Mesenchymal stem cell (in vitro differentiated cells and primary cell): Measurements from ENCODE around the gene CAGE1.

ENCODE experiments used
- DNase-seq: peaks from one replicate; pipeline ENCODE4 v3.0.0-alpha.2; 2013
- H2AFZ ChIP-seq: one replicate; pipeline ENCODE4 v1.6.1; 2013; ENCODE audit warnings: low read depth, mild to moderate bottlenecking, control low read depth, inconsistent platforms, low read length, moderate library complexity
- H2AK5ac ChIP-seq: 2 replicates; pipeline ENCODE4 v1.6.1; 2013; ENCODE audit warnings: low read length, moderate library complexity, mild to moderate bottlenecking, inconsistent platforms; ENCODE audit not compliant: severe bottlenecking
- H2BK120ac ChIP-seq: one replicate; pipeline ENCODE4 v1.6.1; 2013; ENCODE audit warnings: low read depth, mild to moderate bottlenecking, inconsistent platforms, low read length, moderate library complexity
- H2BK12ac ChIP-seq, 2 experiments: one replicate each; pipeline ENCODE4 v1.6.1; 2013; ENCODE audit warnings: inconsistent platforms in 2 of 2, low read length in 2 of 2, mild to moderate bottlenecking in 2 of 2, moderate library complexity in 2 of 2, control low read depth in 1 of 2
- H2BK15ac ChIP-seq: one replicate; pipeline ENCODE4 v1.6.1; 2013; ENCODE audit warnings: mild to moderate bottlenecking, low read depth, inconsistent platforms; ENCODE audit not compliant: poor library complexity, severe bottlenecking
- H2BK5ac ChIP-seq: 2 replicates; pipeline ENCODE4 v1.6.1; 2013; ENCODE audit warnings: low read depth, mild to moderate bottlenecking, low read length, control low read depth, inconsistent platforms; ENCODE audit not compliant: poor library complexity, severe bottlenecking
- H3K14ac ChIP-seq, 2 experiments: one replicate each; pipeline ENCODE4 v1.6.1; 2013; ENCODE audit warnings: inconsistent platforms in 2 of 2, low read length in 2 of 2, control low read depth in 1 of 2, mild to moderate bottlenecking in 1 of 2, moderate library complexity in 1 of 2
- H3K18ac ChIP-seq, 2 experiments: one replicate each; pipeline ENCODE4 v1.6.1; 2013; ENCODE audit warnings: inconsistent platforms in 2 of 2, low read length in 2 of 2, control low read depth in 1 of 2, low read depth in 1 of 2, mild to moderate bottlenecking in 1 of 2
- H3K23ac ChIP-seq, 2 experiments: one replicate each; pipeline ENCODE4 v1.6.1; 2013; ENCODE audit warnings: inconsistent platforms in 2 of 2, low read length in 2 of 2, mild to moderate bottlenecking in 2 of 2, moderate library complexity in 2 of 2, control low read depth in 1 of 2
- H3K27ac ChIP-seq: 2 replicates; pipeline ENCODE4 v1.5.1; 2013; ENCODE audit warnings: mild to moderate bottlenecking, moderate library complexity, low read length, control low read depth, inconsistent platforms; ENCODE audit not compliant: poor library complexity, severe bottlenecking
- H3K27me3 ChIP-seq, 2 experiments: 2 replicates each; pipeline versions ENCODE4 v1.6.1 to v1.7.0; 2013; ENCODE audit warnings: low read length in 2 of 2, mild to moderate bottlenecking in 2 of 2, moderate library complexity in 2 of 2, control low read depth in 1 of 2, inconsistent platforms in 1 of 2; ENCODE audit not compliant: control insufficient read depth in 1 of 2, insufficient read depth in 1 of 2
- H3K36me3 ChIP-seq, 2 experiments: 2 replicates each; pipeline versions ENCODE4 v1.6.1 to v1.7.0; 2013; ENCODE audit warnings: low read length in 2 of 2, control low read depth in 1 of 2, inconsistent platforms in 1 of 2, low read depth in 1 of 2, mild to moderate bottlenecking in 1 of 2; ENCODE audit not compliant: insufficient read depth in 2 of 2, control insufficient read depth in 1 of 2
- H3K4ac ChIP-seq, 2 experiments: one replicate each; pipeline ENCODE4 v1.6.1; 2013; ENCODE audit warnings: inconsistent platforms in 2 of 2, low read length in 2 of 2, mild to moderate bottlenecking in 2 of 2, moderate library complexity in 2 of 2, control low read depth in 1 of 2, low read depth in 1 of 2
- H3K4me1 ChIP-seq: 2 replicates; pipeline ENCODE4 v1.6.1; 2013; ENCODE audit warnings: low read depth, low read length, control low read depth; ENCODE audit not compliant: control insufficient read depth, insufficient read depth
- H3K4me2 ChIP-seq: 2 replicates; pipeline ENCODE4 v1.6.1; 2013; ENCODE audit warnings: low read length, mild to moderate bottlenecking, inconsistent platforms; ENCODE audit not compliant: poor library complexity, severe bottlenecking
- H3K4me3 ChIP-seq, 2 experiments: 2 replicates each; pipeline versions ENCODE4 v1.5.1 to v1.7.0; 2013; ENCODE audit warnings: low read length in 2 of 2, mild to moderate bottlenecking in 2 of 2, control low read depth in 1 of 2, low read depth in 1 of 2; ENCODE audit not compliant: insufficient read depth in 1 of 2
- H3K79me1 ChIP-seq: replicated peaks from 2 replicates; pipeline ENCODE4 v1.6.1; 2013; ENCODE audit warnings: mild to moderate bottlenecking, control low read depth, low read length, inconsistent platforms; ENCODE audit not compliant: poor library complexity, severe bottlenecking
- H3K9ac ChIP-seq: 2 replicates; pipeline ENCODE4 v1.7.0; 2013; ENCODE audit warnings: mild to moderate bottlenecking, low read length, moderate library complexity
- H3K9me3 ChIP-seq: 2 replicates; pipeline ENCODE4 v1.7.0; 2013; ENCODE audit warnings: mild to moderate bottlenecking, low read length; ENCODE audit not compliant: control insufficient read depth
- H4K8ac ChIP-seq: one replicate; pipeline ENCODE4 v1.6.1; 2013; ENCODE audit warnings: inconsistent platforms, mild to moderate bottlenecking, low read length, moderate library complexity
- H4K91ac ChIP-seq: one replicate; pipeline ENCODE4 v1.6.1; 2013; ENCODE audit warnings: mild to moderate bottlenecking, low read length, inconsistent platforms
- WGBS: methylation state at CpG from one replicate; pipeline ENCODE4 v1.1.7; 2013; ENCODE audit warnings: mixed read lengths; 5-methylcytosine and 5-hydroxymethylcytosine counted together

The CAGE1 gene

GRCh38 chr6:7312616-7313504 is 76.7 kb downstream of the CAGE1 start, which contains the start of gene SSR1:
SSR1 (minus strand) TSS chr6:7313199; CDS start chr6:7313120, 79 bp downstream.
- peak within 1 kb of the TSS; percentile 24 for H2AK5ac ChIP-seq
- H3K79me1 ChIP-seq = no peaks in the 10 kb centered on the region
- peak within 1 kb of the TSS; percentile 88 to 97 for H3K4me3 ChIP-seq
- peaks cover 5 to 22% of the 10 kb centered on the region in 2 experiments for H3K36me3 ChIP-seq
- H3K27ac ChIP-seq = peak within 1 kb of the TSS; percentile 87
- peak within 1 kb of the TSS in 1 of 2 experiments; percentile 91 for H3K23ac ChIP-seq
- peak within 1 kb of the TSS; percentile 77 for H2BK15ac ChIP-seq
- no peaks in the 10 kb centered on the region for H3K27me3 ChIP-seq
- H2BK5ac ChIP-seq = peak within 1 kb of the TSS; percentile 81
- H2AFZ ChIP-seq = peak within 1 kb of the TSS; percentile 46
- H4K8ac ChIP-seq = peak within 1 kb of the TSS; percentile 91
- peak within 1 kb of the TSS; percentile 75 for H2BK120ac ChIP-seq
- H3K9me3 ChIP-seq = no peaks in the 10 kb centered on the region
- peak; percentile 98 for DNase-seq
- peak within 1 kb of the TSS; percentile 19 to 99 for H3K14ac ChIP-seq
- peak within 1 kb of the TSS; percentile 92 for H4K91ac ChIP-seq
- WGBS = under 1% methylated on average over 50 of the region's 83 CpGs
- peak within 1 kb of the TSS; percentile 49 for H3K4me2 ChIP-seq
- H2BK12ac ChIP-seq = peak within 1 kb of the TSS in 1 of 2 experiments; percentile 12
- H3K18ac ChIP-seq = peak within 1 kb of the TSS; percentile 79 to 88
- H3K4ac ChIP-seq = peak within 1 kb of the TSS; percentile 54 to 99
- H3K4me1 ChIP-seq = peaks cover 2% of the 10 kb centered on the region
- peak within 1 kb of the TSS; percentile 99 for H3K9ac ChIP-seq

- Histone ChIP-seq H3K9ac (peak overlapping the region; percentile 99), H3K4me2 (peak overlapping the region; percentile 49)
- 0% methylated on average over 11 of the region's 17 CpGs for WGBS
These were observed 77.5 kb downstream of the CAGE1 start for GRCh38 chr6:7311917-7312615.

GRCh38 chr6:7311176-7311575 is 78.4 kb downstream of the CAGE1 start:
- peak; percentile 12 for DNase-seq
- H2BK15ac ChIP-seq = no peak overlapping the region
- H3K4ac ChIP-seq = no peak overlapping the region
- peaks cover 2% of the 10 kb centered on the region for H3K4me1 ChIP-seq
- H2BK5ac ChIP-seq = no peak overlapping the region
- H3K23ac ChIP-seq = no peak overlapping the region
- WGBS = 57% methylated on average over 1 of the region's 1 CpG
- H2AFZ ChIP-seq = no peak overlapping the region
- H4K8ac ChIP-seq = no peak overlapping the region
- no peaks in the 10 kb centered on the region for H3K9me3 ChIP-seq
- no peak overlapping the region for H3K14ac ChIP-seq
- no peaks in the 10 kb centered on the region for H3K27me3 ChIP-seq
- peak overlapping the region in 1 of 2 experiments; percentile 88 for H3K4me3 ChIP-seq
- H3K36me3 ChIP-seq = peaks cover 12 to 33% of the 10 kb centered on the region in 2 experiments
- peak overlapping the region; percentile 99 for H3K9ac ChIP-seq
- H3K18ac ChIP-seq = no peak overlapping the region
- H4K91ac ChIP-seq = no peak overlapping the region
- H2BK12ac ChIP-seq = no peak overlapping the region
- H2AK5ac ChIP-seq = no peak overlapping the region
- H3K79me1 ChIP-seq = no peaks in the 10 kb centered on the region
- no peak overlapping the region for H2BK120ac ChIP-seq
- H3K4me2 ChIP-seq = peak overlapping the region; percentile 58
- no peak overlapping the region for H3K27ac ChIP-seq

More at GRCh38 chr6:7311917-7312615, 77.5 kb downstream of the CAGE1 start:
- H3K14ac ChIP-seq = peak overlapping the region in 1 of 2 experiments; percentile 99
- no peak overlapping the region for H2BK15ac ChIP-seq
- peak overlapping the region; percentile 88 to 97 for H3K4me3 ChIP-seq
- H2AFZ ChIP-seq = no peak overlapping the region
- no peaks in the 10 kb centered on the region for H3K27me3 ChIP-seq
- no peak overlapping the region for H4K91ac ChIP-seq
- peaks cover 2% of the 10 kb centered on the region for H3K4me1 ChIP-seq
- peak overlapping the region; percentile 17 for H3K27ac ChIP-seq
- H3K23ac ChIP-seq = peak overlapping the region in 1 of 2 experiments; percentile 91
- H2BK12ac ChIP-seq = no peak overlapping the region
- peak overlapping the region; percentile 85 for H4K8ac ChIP-seq
- no peak overlapping the region for H2AK5ac ChIP-seq
- peaks cover 9 to 29% of the 10 kb centered on the region in 2 experiments for H3K36me3 ChIP-seq
- H3K79me1 ChIP-seq = no peaks in the 10 kb centered on the region
- no peaks in the 10 kb centered on the region for H3K9me3 ChIP-seq
- no peak overlapping the region for H2BK120ac ChIP-seq
- peak; percentile 20 for DNase-seq
- no peak overlapping the region for H2BK5ac ChIP-seq
- H3K4ac ChIP-seq = peak overlapping the region in 1 of 2 experiments; percentile 99
- H3K18ac ChIP-seq = peak overlapping the region in 1 of 2 experiments; percentile 88

GRCh38 chr6:7309050-7309449 is 80.5 kb downstream of the CAGE1 start:
- H2BK12ac ChIP-seq = no peak overlapping the region
- no peak overlapping the region for H4K8ac ChIP-seq
- no peak overlapping the region for H3K18ac ChIP-seq
- H3K14ac ChIP-seq = no peak overlapping the region
- H3K36me3 ChIP-seq = peaks cover 14 to 53% of the 10 kb centered on the region in 2 experiments
- H3K9ac ChIP-seq = peak overlapping the region; percentile 51
- no peak overlapping the region for H2AFZ ChIP-seq
- H2BK120ac ChIP-seq = no peak overlapping the region
- no peak overlapping the region for H3K23ac ChIP-seq
- H3K4me1 ChIP-seq = peaks cover 2% of the 10 kb centered on the region
- 60% methylated on average over 5 of the region's 5 CpGs for WGBS
- no peak overlapping the region for H2BK15ac ChIP-seq
- H3K9me3 ChIP-seq = no peaks in the 10 kb centered on the region
- DNase-seq = no peak
- H3K4me2 ChIP-seq = no peak overlapping the region
- no peak overlapping the region for H3K4ac ChIP-seq
- no peak overlapping the region for H3K27ac ChIP-seq
- no peak overlapping the region for H2BK5ac ChIP-seq
- H3K4me3 ChIP-seq = no peak overlapping the region
- H3K27me3 ChIP-seq = no peaks in the 10 kb centered on the region
- H4K91ac ChIP-seq = no peak overlapping the region
- H3K79me1 ChIP-seq = peaks cover 2% of the 10 kb centered on the region
- H2AK5ac ChIP-seq = no peak overlapping the region
